ENCODE data around the gene POU2F1. TPM values are rescaled to one million over a fixed set of nuclear protein-coding genes. Genes with fewer than 3 reads are reported as not detected.

POU2F1 gene
- total and polyA plus RNA-seq, 2 experiments from 2014 or later, result 38.8 to 66.1 TPM

GRCh38 chr1:167429612-167430011 is 208.9 kb downstream of the POU2F1 start (continued):
- TF ChIP-seq, protein P1, sequence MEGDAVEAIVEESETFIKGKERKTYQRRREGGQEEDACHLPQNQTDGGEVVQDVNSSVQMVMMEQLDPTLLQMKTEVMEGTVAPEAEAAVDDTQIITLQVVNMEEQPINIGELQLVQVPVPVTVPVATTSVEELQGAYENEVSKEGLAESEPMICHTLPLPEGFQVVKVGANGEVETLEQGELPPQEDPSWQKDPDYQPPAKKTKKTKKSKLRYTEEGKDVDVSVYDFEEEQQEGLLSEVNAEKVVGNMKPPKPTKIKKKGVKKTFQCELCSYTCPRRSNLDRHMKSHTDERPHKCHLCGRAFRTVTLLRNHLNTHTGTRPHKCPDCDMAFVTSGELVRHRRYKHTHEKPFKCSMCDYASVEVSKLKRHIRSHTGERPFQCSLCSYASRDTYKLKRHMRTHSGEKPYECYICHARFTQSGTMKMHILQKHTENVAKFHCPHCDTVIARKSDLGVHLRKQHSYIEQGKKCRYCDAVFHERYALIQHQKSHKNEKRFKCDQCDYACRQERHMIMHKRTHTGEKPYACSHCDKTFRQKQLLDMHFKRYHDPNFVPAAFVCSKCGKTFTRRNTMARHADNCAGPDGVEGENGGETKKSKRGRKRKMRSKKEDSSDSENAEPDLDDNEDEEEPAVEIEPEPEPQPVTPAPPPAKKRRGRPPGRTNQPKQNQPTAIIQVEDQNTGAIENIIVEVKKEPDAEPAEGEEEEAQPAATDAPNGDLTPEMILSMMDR (conservative IDR thresholded peaks at IDR 0.05; ENCODE audit: low read depth in 2 of 2), result no peak

DNA sequence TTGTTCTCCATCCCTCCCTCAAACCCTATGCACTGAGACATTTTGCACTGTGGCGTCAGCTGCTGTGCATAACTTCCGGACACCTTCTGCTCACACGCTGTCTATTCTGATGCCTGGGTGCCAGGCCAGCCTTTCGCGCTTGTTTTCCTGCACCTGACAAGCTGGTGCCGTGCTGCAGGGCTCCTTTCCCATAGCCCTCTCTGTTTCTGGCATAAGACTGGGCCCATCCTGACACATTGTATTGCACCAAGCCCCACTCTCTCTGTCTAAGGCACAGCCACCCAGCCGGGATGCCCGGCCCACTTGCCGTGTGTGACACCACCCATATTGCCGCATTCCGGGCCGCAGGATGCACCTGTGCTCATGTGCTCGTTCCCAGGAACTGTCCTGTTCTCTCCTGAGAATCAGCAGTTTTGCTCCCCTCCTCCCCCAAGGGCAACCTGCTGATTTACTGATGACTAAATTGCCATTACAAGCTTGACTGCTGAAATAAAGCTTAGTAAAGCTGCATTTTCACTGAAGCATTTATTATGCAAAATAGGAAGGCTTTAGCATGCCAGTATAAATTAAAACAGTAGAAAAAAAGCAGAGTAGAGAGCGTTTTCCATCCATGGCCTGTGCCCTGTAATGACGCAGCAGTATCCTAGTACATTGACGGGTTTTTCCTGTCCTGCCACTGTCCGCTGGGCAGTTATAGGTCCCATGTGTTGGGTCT is 209.6 kb downstream of the POU2F1 start:
- Histone ChIP-seq H3K27me3 (ENCODE audit: insufficient read depth) (no peaks in the 10 kb centered on the region), H2AFZ (no peak overlapping the region), H3K9me2 (ENCODE audit: insufficient read depth) (no peaks in the 10 kb centered on the region; the same call in 1 of the 2 replicates), H3K4me3 (no peak overlapping the region), H3K79me2 (replicated peaks; ENCODE audit: insufficient read depth) (no peaks in the 10 kb centered on the region), H3K27ac (ENCODE audit: low read depth) (peak overlapping the region; percentile 35; the same call in 1 of the 2 replicates), H3K36me3 (ENCODE audit: insufficient read depth) (no peaks in the 10 kb centered on the region), H3K4me2 (peak overlapping the region; percentile 5), H4K20me1 (replicated peaks; ENCODE audit: insufficient read depth) (no peaks in the 10 kb centered on the region), H3F3A (replicated peaks; ENCODE audit: low read depth) (peaks cover 9% of the 10 kb centered on the region; the same call in 1 of the 2 replicates), H3K4me1 (ENCODE audit: insufficient read depth) (peaks cover 57% of the 10 kb centered on the region)
- ATAC-seq (peak; percentile 68), DNase-seq (ENCODE audit: low spot score) (peak; percentile 80)
- Mint-ChIP-seq H3K4me1 (peaks cover 71% of the 10 kb centered on the region), H3K4me3 (peak overlapping the region; percentile 29), H3K27me3 (ENCODE audit: insufficient read depth, low read depth, poor library complexity) (peaks cover 12% of the 10 kb centered on the region), H3K9me3 (no peaks in the 10 kb centered on the region), H3K36me3 (ENCODE audit: low read depth) (no peaks in the 10 kb centered on the region), H3K27ac (peak overlapping the region; percentile 92)
- TF ChIP-seq ZNF462 (CRISPR knock-in tag; IDR thresholded peaks at IDR 0.05), result no peak
- TF ChIP-seq POLR2AphosphoS5 (IDR thresholded peaks at IDR 0.05; ENCODE audit: low read depth), result no peak
- peak; percentile 73; the same call in 1 of the 2 replicates for TF ChIP-seq NANOG (IDR thresholded peaks at IDR 0.05; ENCODE audit: borderline replicate concordance)
- TF ChIP-seq CREB1 (CRISPR knock-in tag; IDR thresholded peaks at IDR 0.05; ENCODE audit: low read depth), result 0 out of 2 replicates have a peak, but pooled peaks have one; percentile 6
- TF ChIP-seq ZNF114 (CRISPR knock-in tag; IDR thresholded peaks at IDR 0.05), result no peak
